ENCODE data around the gene FAM222A. TPM values are rescaled to one million over a fixed set of nuclear protein-coding genes. Genes with fewer than 3 reads are reported as not detected.

Gene FAM222A
- polyA plus RNA-seq, 3 donors = 0.09 TPM; not detected in 2

DNA sequence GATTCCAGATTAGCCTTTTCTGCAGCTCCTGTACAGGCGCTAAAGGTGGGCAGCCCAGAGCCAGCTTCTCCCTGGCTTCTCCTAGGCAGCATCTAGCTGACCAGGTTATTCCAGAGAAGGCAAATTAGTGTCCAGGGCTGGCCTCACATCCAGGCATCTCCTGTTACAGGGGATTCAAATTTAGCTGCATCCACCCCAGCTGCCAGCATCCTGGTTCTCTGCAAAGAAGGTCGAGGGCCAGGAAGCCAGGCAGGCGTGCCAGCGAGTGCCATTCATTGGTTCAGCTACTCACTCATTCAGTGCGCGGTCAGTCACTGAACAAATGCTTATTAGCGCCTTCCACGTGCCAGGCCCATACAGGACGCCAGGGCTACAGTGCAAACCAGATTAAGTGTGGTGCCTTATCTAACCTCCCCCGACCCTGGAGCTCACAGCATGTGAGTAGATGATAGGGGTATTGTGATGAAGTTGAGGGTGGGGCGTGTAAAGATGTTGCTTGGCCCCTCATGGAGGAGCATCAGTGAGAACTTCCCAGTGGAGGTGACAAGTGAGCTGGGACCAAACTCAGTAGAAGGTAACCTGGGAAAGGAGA lies 15.7 kb upstream of the FAM222A start:
- no peak overlapping the region for H3K27ac ChIP-seq (ENCODE audit: low read depth in 1 of 2, low read length in 2 of 2)
- no peaks in the 10 kb centered on the region for H3K36me3 ChIP-seq (replicated peaks in 1 of 2; ENCODE audit: control insufficient read depth in 1 of 2, insufficient read depth in 2 of 2, low read length in 2 of 2)
- Mint-ChIP-seq H3K27me3 (ENCODE audit: low read depth in 3 of 3) (peaks cover 3 to 14% (median 5%) of the 10 kb centered on the region in 3 donors), H3K27ac (no peak overlapping the region), H3K36me3 (no peaks in the 10 kb centered on the region), H3K4me1 (no peaks in the 10 kb centered on the region), H3K9me3 (no peaks in the 10 kb centered on the region), H3K4me3 (no peak overlapping the region)
- intact Hi-C loops (cut with micrococcal nuclease) = no loop called here
- DNase-seq = no peak
- no peaks in the 10 kb centered on the region for H3K4me1 ChIP-seq (ENCODE audit: control insufficient read depth in 1 of 2, insufficient read depth in 2 of 2, low read length in 2 of 2)
- WGBS (ENCODE audit: insufficient coverage) = 90% methylated on average over 11 of the region's 11 CpGs
- no peak overlapping the region for H2AFZ ChIP-seq (ENCODE audit: insufficient read depth, low read depth, low read length, poor library complexity, severe bottlenecking)
- H3K4me2 ChIP-seq (replicated peaks; ENCODE audit: extremely low read depth, low read length, poor library complexity, severe bottlenecking) = no peak overlapping the region
- no peaks in the 10 kb centered on the region for H3K9me3 ChIP-seq (replicated peaks in 1 of 2; ENCODE audit: control insufficient read depth in 1 of 2, insufficient read depth in 1 of 2, low read length in 2 of 2)
- no peak overlapping the region for H3K4me3 ChIP-seq (replicated peaks in 1 of 3; ENCODE audit: low read depth in 2 of 3, low read length in 3 of 3)
- no peaks in the 10 kb centered on the region for H3K27me3 ChIP-seq (ENCODE audit: control insufficient read depth in 2 of 2, insufficient read depth in 2 of 2, low read length in 2 of 2)
- H3K79me2 ChIP-seq (ENCODE audit: insufficient read depth, low read length) = no peaks in the 10 kb centered on the region
- H3K9ac ChIP-seq (ENCODE audit: insufficient read depth, low read length, poor library complexity, severe bottlenecking) = no peak overlapping the region
- H4K20me1 ChIP-seq (ENCODE audit: insufficient read depth, low read length) = no peaks in the 10 kb centered on the region
- TF ChIP-seq, protein P1, sequence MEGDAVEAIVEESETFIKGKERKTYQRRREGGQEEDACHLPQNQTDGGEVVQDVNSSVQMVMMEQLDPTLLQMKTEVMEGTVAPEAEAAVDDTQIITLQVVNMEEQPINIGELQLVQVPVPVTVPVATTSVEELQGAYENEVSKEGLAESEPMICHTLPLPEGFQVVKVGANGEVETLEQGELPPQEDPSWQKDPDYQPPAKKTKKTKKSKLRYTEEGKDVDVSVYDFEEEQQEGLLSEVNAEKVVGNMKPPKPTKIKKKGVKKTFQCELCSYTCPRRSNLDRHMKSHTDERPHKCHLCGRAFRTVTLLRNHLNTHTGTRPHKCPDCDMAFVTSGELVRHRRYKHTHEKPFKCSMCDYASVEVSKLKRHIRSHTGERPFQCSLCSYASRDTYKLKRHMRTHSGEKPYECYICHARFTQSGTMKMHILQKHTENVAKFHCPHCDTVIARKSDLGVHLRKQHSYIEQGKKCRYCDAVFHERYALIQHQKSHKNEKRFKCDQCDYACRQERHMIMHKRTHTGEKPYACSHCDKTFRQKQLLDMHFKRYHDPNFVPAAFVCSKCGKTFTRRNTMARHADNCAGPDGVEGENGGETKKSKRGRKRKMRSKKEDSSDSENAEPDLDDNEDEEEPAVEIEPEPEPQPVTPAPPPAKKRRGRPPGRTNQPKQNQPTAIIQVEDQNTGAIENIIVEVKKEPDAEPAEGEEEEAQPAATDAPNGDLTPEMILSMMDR (IDR thresholded peaks at IDR 0.05) = no peak

DNA sequence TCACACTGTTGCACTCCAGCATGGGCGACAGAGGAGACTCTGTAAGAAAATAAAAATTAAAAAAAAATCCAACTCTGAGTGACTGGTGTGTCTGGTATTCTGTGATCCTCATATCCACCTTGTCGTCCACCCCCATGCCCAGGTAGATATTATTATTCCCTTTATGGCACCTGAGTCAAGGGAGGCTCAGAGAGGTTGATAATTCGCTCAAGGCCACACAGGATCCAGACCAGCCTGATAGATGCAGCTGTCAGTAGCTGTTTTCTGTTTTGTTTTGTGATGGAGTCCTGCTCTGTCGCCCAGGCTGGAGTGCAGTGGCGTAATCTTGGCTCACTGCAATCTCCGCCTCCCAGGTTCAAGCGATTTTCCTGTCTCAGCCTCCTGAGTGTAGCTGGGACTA lies 14.8 kb upstream of the FAM222A start:
- intact Hi-C loops (cut with micrococcal nuclease) = no loop called here
- Mint-ChIP-seq H3K27ac (no peak overlapping the region), H3K36me3 (no peaks in the 10 kb centered on the region), H3K4me1 (no peaks in the 10 kb centered on the region), H3K9me3 (no peaks in the 10 kb centered on the region), H3K4me3 (no peak overlapping the region), H3K27me3 (ENCODE audit: low read depth in 3 of 3) (peaks cover 2 to 16% (median 7%) of the 10 kb centered on the region in 3 donors)
- TF ChIP-seq, protein P1 (IDR thresholded peaks at IDR 0.05) = no peak
- Histone ChIP-seq H4K20me1 (ENCODE audit: insufficient read depth, low read length) (no peaks in the 10 kb centered on the region), H2AFZ (ENCODE audit: insufficient read depth, low read depth, low read length, poor library complexity, severe bottlenecking) (no peak overlapping the region), H3K9ac (ENCODE audit: insufficient read depth, low read length, poor library complexity, severe bottlenecking) (no peak overlapping the region), H3K79me2 (ENCODE audit: insufficient read depth, low read length) (no peaks in the 10 kb centered on the region), H3K4me1 (ENCODE audit: control insufficient read depth in 1 of 2, insufficient read depth in 2 of 2, low read length in 2 of 2) (no peaks in the 10 kb centered on the region), H3K4me3 (replicated peaks in 1 of 3; ENCODE audit: low read depth in 2 of 3, low read length in 3 of 3) (no peak overlapping the region), H3K27me3 (ENCODE audit: control insufficient read depth in 2 of 2, insufficient read depth in 2 of 2, low read length in 2 of 2) (no peaks in the 10 kb centered on the region), H3K4me2 (replicated peaks; ENCODE audit: extremely low read depth, low read length, poor library complexity, severe bottlenecking) (no peak overlapping the region), H3K9me3 (replicated peaks in 1 of 2; ENCODE audit: control insufficient read depth in 1 of 2, insufficient read depth in 1 of 2, low read length in 2 of 2) (no peaks in the 10 kb centered on the region), H3K36me3 (replicated peaks in 1 of 2; ENCODE audit: control insufficient read depth in 1 of 2, insufficient read depth in 2 of 2, low read length in 2 of 2) (no peaks in the 10 kb centered on the region), H3K27ac (ENCODE audit: low read depth in 1 of 2, low read length in 2 of 2) (no peak overlapping the region)
- no CpG with 5 or more reads among the region's 7 CpGs for WGBS (ENCODE audit: insufficient coverage)
- no peak for DNase-seq
